ENCODE data around the gene MARCHF3. TPM values are rescaled to one million over a fixed set of nuclear protein-coding genes. Genes with fewer than 3 reads are reported as not detected.
"Not testable (repeated sequence)": the region's sequence is repeated elsewhere in the genome, so short reads cannot be mapped to it uniquely, and the experiment has no call there.

Gene MARCHF3
- total RNA-seq, 2 experiments from 2014 or later, result 5.4 to 7.0 TPM

DNA sequence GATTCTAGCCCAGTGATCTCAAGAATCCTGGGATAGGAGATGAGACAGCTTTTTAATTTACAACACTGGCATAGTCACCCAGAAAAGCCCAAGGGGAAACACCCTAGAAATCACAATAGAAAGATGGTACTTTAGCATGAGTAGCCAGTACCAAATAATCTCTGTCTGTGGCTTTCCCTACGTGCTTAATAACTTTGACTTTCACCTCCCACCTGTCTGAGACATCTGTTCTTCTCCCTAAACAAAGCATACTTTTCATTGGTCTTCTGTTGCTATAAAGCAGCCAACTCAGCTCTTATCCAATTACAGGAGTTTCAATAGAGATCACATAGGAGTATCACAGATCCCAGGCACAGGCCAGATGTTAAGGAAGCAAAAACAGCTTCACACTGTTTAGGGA lies 10.4 kb downstream of the MARCHF3 start:
- no peak for DNase-seq (ENCODE audit: low spot score)
- intact Hi-C loops (cut with micrococcal nuclease; ENCODE audit: unreplicated experiment), result no loop called here
- no peaks in the 10 kb centered on the region for H3K9me3 ChIP-seq (ENCODE audit: low read length)
- no peaks in the 10 kb centered on the region for H3K36me3 ChIP-seq (ENCODE audit: insufficient read depth, low read length)
- no peaks in the 10 kb centered on the region for H4K20me1 ChIP-seq (ENCODE audit: insufficient read depth, low read length)
- H3K4me1 ChIP-seq (ENCODE audit: insufficient read depth, low read length, poor library complexity, severe bottlenecking), result no peaks in the 10 kb centered on the region
- TF ChIP-seq, protein P1, sequence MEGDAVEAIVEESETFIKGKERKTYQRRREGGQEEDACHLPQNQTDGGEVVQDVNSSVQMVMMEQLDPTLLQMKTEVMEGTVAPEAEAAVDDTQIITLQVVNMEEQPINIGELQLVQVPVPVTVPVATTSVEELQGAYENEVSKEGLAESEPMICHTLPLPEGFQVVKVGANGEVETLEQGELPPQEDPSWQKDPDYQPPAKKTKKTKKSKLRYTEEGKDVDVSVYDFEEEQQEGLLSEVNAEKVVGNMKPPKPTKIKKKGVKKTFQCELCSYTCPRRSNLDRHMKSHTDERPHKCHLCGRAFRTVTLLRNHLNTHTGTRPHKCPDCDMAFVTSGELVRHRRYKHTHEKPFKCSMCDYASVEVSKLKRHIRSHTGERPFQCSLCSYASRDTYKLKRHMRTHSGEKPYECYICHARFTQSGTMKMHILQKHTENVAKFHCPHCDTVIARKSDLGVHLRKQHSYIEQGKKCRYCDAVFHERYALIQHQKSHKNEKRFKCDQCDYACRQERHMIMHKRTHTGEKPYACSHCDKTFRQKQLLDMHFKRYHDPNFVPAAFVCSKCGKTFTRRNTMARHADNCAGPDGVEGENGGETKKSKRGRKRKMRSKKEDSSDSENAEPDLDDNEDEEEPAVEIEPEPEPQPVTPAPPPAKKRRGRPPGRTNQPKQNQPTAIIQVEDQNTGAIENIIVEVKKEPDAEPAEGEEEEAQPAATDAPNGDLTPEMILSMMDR (conservative IDR thresholded peaks at IDR 0.05; ENCODE audit: low read length), result no peak
- no peak for TF ChIP-seq EZH2phosphoT487 (IDR thresholded peaks at IDR 0.05; ENCODE audit: borderline replicate concordance, low read depth, low read length)
- H3K79me2 ChIP-seq (ENCODE audit: insufficient read depth, low read depth, low read length), result no peaks in the 10 kb centered on the region
- H3K27ac ChIP-seq (ENCODE audit: low read depth, low read length, poor library complexity, severe bottlenecking), result no peak overlapping the region
- no peaks in the 10 kb centered on the region for H3K9me2 ChIP-seq (ENCODE audit: insufficient read depth, low read length)
- H2AFZ ChIP-seq (ENCODE audit: low read length), result no peak overlapping the region
- BruUV-seq (replicated peaks), result no TSS peak
- ChIA-PET CTCF (ENCODE audit: unreplicated experiment) (no interaction called here), POLR2A (no interaction called here)
- H3K4me3 ChIP-seq (ENCODE audit: low read depth, low read length, poor library complexity, severe bottlenecking), result no peak overlapping the region
- H3K4me2 ChIP-seq (ENCODE audit: low read length), result no peak overlapping the region

DNA sequence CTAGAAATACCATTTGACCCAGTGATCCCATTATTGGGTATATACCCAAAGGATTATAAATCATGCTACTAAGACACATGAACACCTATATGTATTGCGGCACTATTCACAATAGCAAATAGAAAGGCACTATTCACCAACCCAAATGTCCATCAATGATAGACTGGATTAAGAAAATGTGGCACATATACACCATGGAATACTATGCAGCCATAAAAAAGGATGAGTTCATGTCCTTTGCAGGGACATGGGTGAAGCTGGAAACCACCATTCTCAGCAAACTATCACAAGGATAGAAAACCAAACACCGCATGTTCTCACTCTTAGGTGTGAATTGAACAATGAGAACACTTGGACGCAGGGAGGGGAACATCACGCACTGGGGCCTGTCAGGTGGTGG lies 13.6 kb downstream of the MARCHF3 start:
- H3K4me2 ChIP-seq (ENCODE audit: low read length); H2AFZ ChIP-seq (ENCODE audit: low read length); BruUV-seq (replicated peaks); DNase-seq (ENCODE audit: low spot score); H4K20me1 ChIP-seq (ENCODE audit: insufficient read depth, low read length); H3K79me2 ChIP-seq (ENCODE audit: insufficient read depth, low read depth, low read length); intact Hi-C loops (cut with micrococcal nuclease; ENCODE audit: unreplicated experiment); H3K4me1 ChIP-seq (ENCODE audit: insufficient read depth, low read length, poor library complexity, severe bottlenecking); H3K27ac ChIP-seq (ENCODE audit: low read depth, low read length, poor library complexity, severe bottlenecking); H3K4me3 ChIP-seq (ENCODE audit: low read depth, low read length, poor library complexity, severe bottlenecking); CTCF ChIA-PET (ENCODE audit: unreplicated experiment); POLR2A ChIA-PET; H3K9me2 ChIP-seq (ENCODE audit: insufficient read depth, low read length); H3K36me3 ChIP-seq (ENCODE audit: insufficient read depth, low read length); H3K9me3 ChIP-seq (ENCODE audit: low read length): not testable (repeated sequence)

DNA sequence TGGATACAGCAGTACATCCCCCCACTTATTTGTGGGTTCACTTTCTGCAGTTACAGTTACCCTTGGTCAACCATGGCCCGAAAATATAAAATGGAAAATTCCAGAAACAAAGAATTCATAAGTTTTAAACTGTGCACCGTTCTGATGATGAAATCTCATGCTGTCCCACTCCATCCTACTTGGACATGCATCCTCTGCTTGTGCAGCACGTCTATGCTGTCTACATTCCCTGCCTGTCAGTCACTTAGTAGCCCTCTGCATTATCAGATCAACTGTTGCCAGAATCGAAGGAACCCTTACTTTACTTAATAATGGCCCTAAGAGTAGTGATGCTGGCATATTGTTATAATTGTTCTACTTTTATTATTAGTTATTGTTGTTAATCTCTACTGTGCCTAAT lies 14.6 kb downstream of the MARCHF3 start:
- no peak overlapping the region for H3K4me2 ChIP-seq (ENCODE audit: low read length)
- H2AFZ ChIP-seq (ENCODE audit: low read length), result no peak overlapping the region
- POLR2A ChIA-PET, result no interaction called here
- no TSS peak for BruUV-seq (replicated peaks)
- no peaks in the 10 kb centered on the region for H4K20me1 ChIP-seq (ENCODE audit: insufficient read depth, low read length)
- intact Hi-C loops (cut with micrococcal nuclease; ENCODE audit: unreplicated experiment), result no loop called here
- H3K79me2 ChIP-seq (ENCODE audit: insufficient read depth, low read depth, low read length), result 0 out of 2 replicates have a peak, but pooled peaks cover 3% of the 10 kb centered on the region
- TF ChIP-seq EZH2phosphoT487 (IDR thresholded peaks at IDR 0.05; ENCODE audit: borderline replicate concordance, low read depth, low read length), result no peak
- TF ChIP-seq, protein P1 (conservative IDR thresholded peaks at IDR 0.05; ENCODE audit: low read length), result no peak
- no peaks in the 10 kb centered on the region for H3K4me1 ChIP-seq (ENCODE audit: insufficient read depth, low read length, poor library complexity, severe bottlenecking)
- no peak overlapping the region for H3K27ac ChIP-seq (ENCODE audit: low read depth, low read length, poor library complexity, severe bottlenecking)
- DNase-seq (ENCODE audit: low spot score), result no peak
- CTCF ChIA-PET (ENCODE audit: unreplicated experiment), result no interaction called here
- H3K9me3 ChIP-seq (ENCODE audit: low read length), result no peaks in the 10 kb centered on the region
- H3K4me3 ChIP-seq (ENCODE audit: low read depth, low read length, poor library complexity, severe bottlenecking), result no peak overlapping the region
- H3K36me3 ChIP-seq (ENCODE audit: insufficient read depth, low read length), result no peaks in the 10 kb centered on the region
- no peaks in the 10 kb centered on the region for H3K9me2 ChIP-seq (ENCODE audit: insufficient read depth, low read length)
